Heart right ventricle (tissue), 16 donors: Measurements from ENCODE around the gene ADARB1. TPM values are rescaled to one million over a fixed set of nuclear protein-coding genes. Genes with fewer than 3 reads are reported as not detected.
A peak's percentile ranks its signal among the peaks of the same experiment; 100 is the strongest.

Experiments used
- ATAC-seq, 8 donors: fragments of 200-7000 bp; cut with Tn5 transposase; one replicate each; pipeline ENCODE4 v1.9.1; 2020; ENCODE audit warnings: mild to moderate bottlenecking in 8 of 8, moderate library complexity in 8 of 8, moderate number of reproducible peaks in 1 of 8
- DNase-seq, 2 donors: peaks; one replicate each; pipeline ENCODE4 v3.0.0-alpha.2; 2020
- H3K27ac ChIP-seq, 10 donors: fragments of 200-600 bp; sonication (generic) in 2 of 10; one replicate each; pipeline versions ENCODE4 v1.5.0 to v1.8.0; 2020 to 2022; ENCODE audit warnings: mild to moderate bottlenecking in 3 of 10
- H3K27me3 ChIP-seq, 7 donors: fragments of 200-600 bp; one replicate each; pipeline ENCODE4 v1.8.0; 2021 to 2022; ENCODE audit warnings: mild to moderate bottlenecking in 2 of 7
- H3K36me3 ChIP-seq, 9 donors: fragments of 200-600 bp; sonication (generic) in 1 of 9; one replicate each; pipeline versions ENCODE4 v1.5.0 to v1.8.0; 2020 to 2022; ENCODE audit warnings: mild to moderate bottlenecking in 2 of 9
- H3K4me1 ChIP-seq, 9 donors: fragments of 200-600 bp; sonication (generic) in 1 of 9; one replicate each; pipeline versions ENCODE4 v1.5.0 to v1.8.0; 2020 to 2022; ENCODE audit warnings: mild to moderate bottlenecking in 4 of 9
- H3K4me3 ChIP-seq, 10 donors: fragments of 200-600 bp; sonication (generic) in 2 of 10; one replicate each; pipeline versions ENCODE4 v1.5.0 to v1.8.0; 2020 to 2022; ENCODE audit warnings: mild to moderate bottlenecking in 7 of 10, moderate library complexity in 2 of 10
- H3K9me3 ChIP-seq, 11 donors: fragments of 200-600 bp in 10 of 11; sonication (generic) in 2 of 11; one replicate each; pipeline versions ENCODE4 v1.5.0 to v1.8.0; 2013 to 2022; ENCODE audit warnings: mild to moderate bottlenecking in 2 of 11, control low read depth in 1 of 11, moderate library complexity in 1 of 11
- CTCF ChIP-seq, 9 donors: fragments of 200-600 bp; sonication (generic) in 2 of 9; IDR thresholded peaks; one replicate each; pipeline versions ENCODE4 v1.5.0 to v1.8.0; 2021 to 2022; ENCODE audit warnings: antibody characterized with exemption in 9 of 9, mild to moderate bottlenecking in 5 of 9, moderate library complexity in 1 of 9
- WGBS, 2 donors: extraction: QIAGEN DNeasy Blood & Tissue Kit; methylation state at CpG; one replicate each; pipeline ENCODE4 v1.1.7; 2013; ENCODE audit warnings: inconsistent platforms in 1 of 2; 5-methylcytosine and 5-hydroxymethylcytosine counted together
- intact Hi-C, 10 donors: fragments of 100-400 bp; cut with DNase I; formaldehyde crosslinking; loops; one replicate each; pipeline versions ENCODE4 v1.11.1 to v1.14.2; 2022
- polyA plus RNA-seq, 2 donors: library from polyadenylated mRNA; stranded (reverse); fragments of 200-250 nt; gene quantifications; one replicate each; pipeline ENCODE4 v1.2.3, GENCODE V29; 2013
- total RNA-seq, 10 donors: library from RNA; stranded (reverse); fragmentation: NEBNext Ultra II Directional in 3 of 10; extraction: Animal tissue kit (Norgen Biotek cat#: 25700) in 3 of 10; gene quantifications; one replicate each; pipeline versions ENCODE4 v1.2.1 to v1.2.4, GENCODE V29; 2021 to 2023
- donor health status: Arrhythmogenic right ventricular cardiomyopathy.
- donor health status: ischemic (EF 13 %, LVEDD 7.1; RV severe dilation, severe dysfunction).
- donor health status: healthy with polysubstance abuse.
- donor health status: DM: no; HTN: yes; CAD: no.
- donor health status: DM: no; HTN: no; CAD: no.
- donor health status: ischemic (EF 25% LVEDD 6.9; RV normal size, moderate dysfunction).
- donor health status: ischemic (EF 25% LVEDD 5.7; RV mildly dilated, moderate dysfunction).
- donor health status: healthy.
- donor health status: DM: yes; HTN: yes; CAD: no.
- donor health status: Ischemic cardiomyopathy.
- donor health status: ischemic (EF 35%, LVEDD 5.7; RV mildly dilated, moderate dysfunction).
- donor health status: nonischemic (EF 11% LVEDD 7.7; RV severe dilation, severe dysfunction).
- donor health status: DM: yes; HTN: yes; CAD: no.
- donor health status: PGD.
- donor health status: ischemic (EF 29% LVEDD 5.4; RV normal size, mild dysfunction).
- donor health status: nonischemic (EF 23%, LVEDD 6.1; RV moderate dilation, normal function).

Gene ADARB1
- total and polyA plus RNA-seq, 12 donors: 7.4 to 21.2 (median 13.5) TPM

GRCh38 chr21:45220071-45220481 lies 145.7 kb downstream of the ADARB1 start:
- DNase-seq: no peak
- intact Hi-C loops: loop anchor here in 1 of 10 donors (10.0 kb wide), 1 partner anchor 55 kb away; no protein-coding TSS in a partner anchor
- no peak for TF ChIP-seq CTCF (IDR thresholded peaks at IDR 0.05)
- H3K27me3 ChIP-seq: no peaks in the 10 kb centered on the region
- H3K4me1 ChIP-seq: no peaks in the 10 kb centered on the region
- 81 to 86% methylated on average over 4 of the region's 4 CpGs for WGBS, 2 donors
- peak in 1 of 8 donors; percentile 67 for ATAC-seq
- H3K27ac ChIP-seq: no peak overlapping the region
- peaks cover 0 to 25% (median 6%) of the 10 kb centered on the region in 11 donors for H3K9me3 ChIP-seq
- H3K4me3 ChIP-seq: no peak overlapping the region
- H3K36me3 ChIP-seq: peaks cover 0 to 79% (median 18%) of the 10 kb centered on the region in 9 donors

- intact Hi-C loops: loop anchor here in 1 of 10 donors (10.0 kb wide), 1 partner anchor 56 kb away; no protein-coding TSS in a partner anchor
- Histone ChIP-seq H3K36me3 (peaks cover 0 to 76% (median 18%) of the 10 kb centered on the region in 9 donors), H3K27me3 (no peaks in the 10 kb centered on the region), H3K4me3 (no peak overlapping the region), H3K4me1 (no peaks in the 10 kb centered on the region), H3K27ac (no peak overlapping the region), H3K9me3 (peaks cover 0 to 21% (median 6%) of the 10 kb centered on the region in 11 donors)
- WGBS, 2 donors: 94 to 95% methylated on average over 29 of the region's 29 CpGs
- no peak for TF ChIP-seq CTCF (IDR thresholded peaks at IDR 0.05)
- DNase-seq: no peak
- no peak for ATAC-seq
Measured at GRCh38 chr21:45220714-45221490, 146.5 kb downstream of the ADARB1 start.

GRCh38 chr21:45222001-45222400 lies 147.6 kb downstream of the ADARB1 start:
- no peak for TF ChIP-seq CTCF (IDR thresholded peaks at IDR 0.05)
- 90 to 95% methylated on average over 15 of the region's 15 CpGs for WGBS, 2 donors
- intact Hi-C loops: loop anchor here in 1 of 10 donors (10.0 kb wide), 1 partner anchor 57 kb away; no protein-coding TSS in a partner anchor

GRCh38 chr21:45223236-45224185 lies 149.1 kb downstream of the ADARB1 start:
- intact Hi-C loops: loop anchor here in 1 of 10 donors (10.0 kb wide), 1 partner anchor 59 kb away; no protein-coding TSS in a partner anchor
- Histone ChIP-seq H3K4me1 (peaks cover 0 to 9% (median 0%) of the 10 kb centered on the region in 9 donors), H3K27me3 (no peaks in the 10 kb centered on the region), H3K9me3 (no peaks in the 10 kb centered on the region), H3K4me3 (no peak overlapping the region), H3K36me3 (peaks cover 0 to 59% (median 10%) of the 10 kb centered on the region in 9 donors), H3K27ac (no peak overlapping the region)
- no peak for TF ChIP-seq CTCF (IDR thresholded peaks at IDR 0.05)
- 94 to 96% methylated on average over 36 of the region's 36 CpGs for WGBS, 2 donors
- DNase-seq (no peak), ATAC-seq (peak in 1 of 8 donors; percentile 13)

More at GRCh38 chr21:45222001-45222400, 147.6 kb downstream of the ADARB1 start:
- no peaks in the 10 kb centered on the region for H3K4me1 ChIP-seq
- H3K27ac ChIP-seq: no peak overlapping the region
- DNase-seq (no peak), ATAC-seq (no peak)
- H3K36me3 ChIP-seq: peaks cover 0 to 66% (median 15%) of the 10 kb centered on the region in 9 donors
- H3K27me3 ChIP-seq: no peaks in the 10 kb centered on the region
- H3K4me3 ChIP-seq: no peak overlapping the region
- H3K9me3 ChIP-seq: peaks cover 0 to 10% (median 4%) of the 10 kb centered on the region in 11 donors
